Stimulated activated CD4-positive, alpha-beta T cell treated with anti-CD3 and anti-CD28 coated beads, TNF-alpha, amount 100 ng/mL, for 4 hours (primary cell): Measurements from ENCODE around the gene ZMYND10.

Source experiments
- DNase-seq, 3 experiments: peaks; one replicate each; pipeline ENCODE4 v3.0.0-alpha.2; 2020; ENCODE audit warnings: low read depth in 3 of 3

ZMYND10 gene

GRCh38 chr3:50347187-50347813, 1.8 kb upstream of the ZMYND10 start:
- DNase-seq, result peak in 2 of 3 experiments; percentile 64 to 66

GRCh38 chr3:50345008-50345407, 524 bp downstream of the ZMYND10 start:
- no peak for DNase-seq

- no peak for DNase-seq
These were observed 2.5 kb downstream of the ZMYND10 start for GRCh38 chr3:50342813-50343633.

- DNase-seq, result no peak
These were observed 3.4 kb downstream of the ZMYND10 start for GRCh38 chr3:50341996-50342650.

- no peak for DNase-seq
These were observed 4.0 kb downstream of the ZMYND10 start for GRCh38 chr3:50341537-50341936.

- peak in 1 of 3 experiments; percentile 32 for DNase-seq
These were observed 4.8 kb downstream of the ZMYND10 start, which contains the start of gene RASSF1 for GRCh38 chr3:50340448-50341329. TSS of gene RASSF1 (minus strand) at chr3:50340836. CDS start at chr3:50340805, 31 bp downstream.

GRCh38 chr3:50340147-50340447, 5.4 kb downstream of the ZMYND10 start:
- DNase-seq, result no peak

- DNase-seq, result no peak
These were observed 5.9 kb downstream of the ZMYND10 start for GRCh38 chr3:50339485-50340146.

GRCh38 chr3:50338965-50339364, 6.6 kb downstream of the ZMYND10 start:
- DNase-seq, result no peak

GRCh38 chr3:50337175-50337861, 8.2 kb downstream of the ZMYND10 start:
- DNase-seq, result peak; percentile 88 to 90 (median 89)

- peak in 1 of 3 experiments; percentile 40 for DNase-seq
These were observed 8.9 kb downstream of the ZMYND10 start for GRCh38 chr3:50336452-50337174.

GRCh38 chr3:50334339-50335075, 11.0 kb downstream of the ZMYND10 start:
- no peak for DNase-seq

GRCh38 chr3:50333744-50334328, 11.7 kb downstream of the ZMYND10 start:
- no peak for DNase-seq

GRCh38 chr3:50331364-50331907, 14.1 kb downstream of the ZMYND10 start:
- DNase-seq, result no peak

- no peak for DNase-seq
These were observed 15.2 kb downstream of the ZMYND10 start for GRCh38 chr3:50330330-50330729.

GRCh38 chr3:50327943-50328691, 17.4 kb downstream of the ZMYND10 start, which contains the start of gene TUSC2:
TSS of gene TUSC2 (minus strand) at chr3:50328223. CDS start at chr3:50328099, 124 bp downstream.
- peak; percentile 83 to 91 (median 87) for DNase-seq

GRCh38 chr3:50327129-50327528, 18.4 kb downstream of the ZMYND10 start:
- no peak for DNase-seq

- no peak for DNase-seq
These were observed 19.4 kb downstream of the ZMYND10 start for GRCh38 chr3:50326182-50326541.
